Left cardiac atrium (tissue), 4 donors: ENCODE measurements around the gene SOX14. TPM values are rescaled to one million over a fixed set of nuclear protein-coding genes. Genes with fewer than 3 reads are reported as not detected.

Experiments
- ATAC-seq, 2 donors: fragments of 200-7000 bp; cut with Tn5 transposase; one replicate each; pipeline ENCODE4 v1.9.1; 2020; ENCODE audit warnings: mild to moderate bottlenecking in 2 of 2, moderate library complexity in 2 of 2
- DNase-seq: peaks from one replicate; pipeline ENCODE4 v3.0.0-alpha.2; 2020
- intact Hi-C, 2 donors: fragments of 100-400 bp; cut with DNase I; formaldehyde crosslinking; loops; one replicate each; pipeline versions ENCODE4 v1.14.1 to v1.15.1; 2022 to 2023
- total RNA-seq, 2 donors: library from RNA; stranded (reverse); fragmentation: NEBNext Ultra II Directional; extraction: Animal tissue kit (Norgen Biotek cat#: 25700); gene quantifications; one replicate each; pipeline ENCODE4 v1.2.1, GENCODE V29; 2021
- donor health status: DM: no; HTN: yes; CAD: no.
- donor health status: DM: no; HTN: yes; CAD: no; lungs with severe emphysema.
- donor health status: DM: yes; HTN: yes; CAD: no.
- donor health status: Dilated cardiomyopathy.

Gene SOX14
- total RNA-seq, 2 donors from 2014 or later: not detected

- intact Hi-C loops: no loop called here
- ATAC-seq (no peak), DNase-seq (no peak)
Measured at GRCh38 chr3:137767538-137768360, 3.6 kb downstream of the SOX14 start.

- intact Hi-C loops: no loop called here
- ATAC-seq (no peak), DNase-seq (no peak)
Measured at GRCh38 chr3:137768361-137769321, 4.5 kb downstream of the SOX14 start.

GRCh38 chr3:137769322-137770065 lies 5.4 kb downstream of the SOX14 start:
- DNase-seq (no peak), ATAC-seq (no peak)
- intact Hi-C loops: no loop called here

- intact Hi-C loops: no loop called here
- no peak for ATAC-seq
- no peak for DNase-seq
Measured at GRCh38 chr3:137770066-137770834, 6.1 kb downstream of the SOX14 start.

- ATAC-seq: peak; percentile 8 to 42
- intact Hi-C loops: no loop called here
Measured at GRCh38 chr3:137770835-137771399, 6.8 kb downstream of the SOX14 start.

GRCh38 chr3:137771401-137772213 lies 7.5 kb downstream of the SOX14 start:
- intact Hi-C loops: no loop called here
- DNase-seq (no peak), ATAC-seq (no peak)

More at GRCh38 chr3:137770835-137771399, 6.8 kb downstream of the SOX14 start:
- no peak for DNase-seq

- intact Hi-C loops: no loop called here
- DNase-seq: no peak
- ATAC-seq: no peak
Measured at GRCh38 chr3:137772214-137772955, 8.3 kb downstream of the SOX14 start.

GRCh38 chr3:137778941-137779340 lies 14.8 kb downstream of the SOX14 start:
- intact Hi-C loops: no loop called here
- ATAC-seq (no peak), DNase-seq (no peak)

GRCh38 chr3:137787529-137787928 lies 23.4 kb downstream of the SOX14 start:
- ATAC-seq: no peak
- intact Hi-C loops: no loop called here
- no peak for DNase-seq

GRCh38 chr3:137789236-137789635 lies 25.1 kb downstream of the SOX14 start:
- DNase-seq: no peak
- intact Hi-C loops: no loop called here
- ATAC-seq: no peak

GRCh38 chr3:137792626-137793271 lies 28.6 kb downstream of the SOX14 start:
- ATAC-seq: no peak
- intact Hi-C loops: no loop called here
- no peak for DNase-seq

GRCh38 chr3:137796993-137797392 lies 32.9 kb downstream of the SOX14 start:
- DNase-seq (no peak), ATAC-seq (no peak)
- intact Hi-C loops: no loop called here

- ATAC-seq (no peak), DNase-seq (no peak)
- intact Hi-C loops: no loop called here
Measured at GRCh38 chr3:137803215-137803614, 39.1 kb downstream of the SOX14 start.

- ATAC-seq: no peak
- intact Hi-C loops: no loop called here
- no peak for DNase-seq
Measured at GRCh38 chr3:137807998-137808397, 43.9 kb downstream of the SOX14 start.

GRCh38 chr3:137809509-137809908 lies 45.4 kb downstream of the SOX14 start:
- intact Hi-C loops: no loop called here

GRCh38 chr3:137812023-137812422 lies 47.9 kb downstream of the SOX14 start:
- DNase-seq (no peak), ATAC-seq (no peak)
- intact Hi-C loops: loop anchor here in 1 of 2 donors (10.0 kb wide), 1 partner anchor 83 kb away; no protein-coding TSS in a partner anchor

More at GRCh38 chr3:137809509-137809908, 45.4 kb downstream of the SOX14 start:
- DNase-seq (no peak), ATAC-seq (no peak)
